ENCODE results near the gene FAM162A.

FAM162A gene, protein sequence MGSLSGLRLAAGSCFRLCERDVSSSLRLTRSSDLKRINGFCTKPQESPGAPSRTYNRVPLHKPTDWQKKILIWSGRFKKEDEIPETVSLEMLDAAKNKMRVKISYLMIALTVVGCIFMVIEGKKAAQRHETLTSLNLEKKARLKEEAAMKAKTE

DNA sequence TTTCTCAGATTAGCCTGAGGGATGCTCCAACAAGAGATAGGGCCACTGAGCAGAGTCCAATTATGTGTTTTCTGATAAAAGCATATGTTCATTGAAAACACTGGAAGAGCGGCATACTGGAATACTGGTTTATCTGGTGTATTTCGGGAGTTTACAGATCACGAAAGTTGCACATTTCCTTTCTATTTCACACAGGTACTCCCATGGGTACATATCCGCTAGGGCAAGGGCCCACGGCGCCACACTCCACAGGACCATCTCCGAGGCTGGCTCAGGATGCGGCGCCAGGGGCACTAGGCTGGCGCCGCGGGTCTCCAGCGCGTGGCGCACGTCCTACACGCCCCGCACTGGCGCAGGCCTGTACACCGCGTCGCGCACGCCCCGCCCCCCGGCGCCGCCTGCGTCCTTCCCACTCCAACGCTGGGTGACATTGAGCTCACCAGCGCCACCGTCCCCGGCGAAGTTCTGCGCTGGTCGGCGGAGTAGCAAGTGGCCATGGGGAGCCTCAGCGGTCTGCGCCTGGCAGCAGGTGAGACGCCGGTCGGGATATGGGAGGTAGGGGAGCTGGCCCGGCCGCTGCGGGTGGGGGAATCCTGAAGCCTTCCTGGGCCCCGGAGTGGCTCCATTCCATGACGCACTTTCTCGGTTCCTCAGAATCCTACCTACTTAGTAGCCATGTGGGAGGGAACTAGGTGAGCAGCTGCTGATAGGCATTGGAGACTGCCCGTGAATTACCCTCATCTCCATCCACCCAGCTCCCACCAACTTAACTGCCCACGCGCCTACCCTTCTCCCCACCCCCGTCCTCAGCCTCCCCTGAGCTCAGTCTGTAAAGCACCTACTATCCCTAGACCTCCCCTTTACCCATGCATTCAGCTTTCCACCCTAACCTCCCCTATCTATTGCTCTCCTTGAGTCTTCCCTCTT is at the start of gene FAM162A:
FAM162A (plus strand) TSS at position 412 of the 927 bp plus-strand sequence; CDS start at position 496, 84 bp downstream.
- Mint-ChIP-seq H3K9me3 (no peaks in the 10 kb centered on the region), H3K4me1 (peaks cover 34% of the 10 kb centered on the region), H3K36me3 (ENCODE audit: insufficient read depth) (peaks cover 9% of the 10 kb centered on the region), H3K27me3 (no peaks in the 10 kb centered on the region), H3K4me3 (peak within 1 kb of the TSS; percentile 90), H3K27ac (ENCODE audit: low read depth) (peak within 1 kb of the TSS; percentile 84)
- ATAC-seq (replicated peaks; ENCODE audit: extremely low read depth, poor library complexity, severe bottlenecking) (peak; percentile 98), DNase-seq (ENCODE audit: low spot score in 2 of 2) (peak; percentile 86 to 90)

- no peaks in the 10 kb centered on the region for H3K4me1 Mint-ChIP-seq
- peaks cover 16% of the 10 kb centered on the region for H3K27me3 Mint-ChIP-seq
- ATAC-seq (replicated peaks; ENCODE audit: extremely low read depth, poor library complexity, severe bottlenecking) (no peak), DNase-seq (ENCODE audit: low spot score in 2 of 2) (no peak)
- H3K4me3 Mint-ChIP-seq = no peak overlapping the region
- peaks cover 4% of the 10 kb centered on the region for H3K9me3 Mint-ChIP-seq
- H3K27ac Mint-ChIP-seq (ENCODE audit: low read depth) = no peak overlapping the region
- H3K36me3 Mint-ChIP-seq (ENCODE audit: insufficient read depth) = no peaks in the 10 kb centered on the region
These were observed 41.2 kb upstream of the FAM162A start for GRCh38 chr3:122342803-122343202.

GRCh38 chr3:122343654-122344053 is 40.3 kb upstream of the FAM162A start:
- Mint-ChIP-seq H3K36me3 (ENCODE audit: insufficient read depth) (no peaks in the 10 kb centered on the region), H3K27me3 (peaks cover 22% of the 10 kb centered on the region), H3K4me3 (no peak overlapping the region), H3K27ac (ENCODE audit: low read depth) (no peak overlapping the region), H3K4me1 (no peaks in the 10 kb centered on the region), H3K9me3 (peaks cover 4% of the 10 kb centered on the region)
- no peak for DNase-seq (ENCODE audit: low spot score in 2 of 2)
- no peak for ATAC-seq (replicated peaks; ENCODE audit: extremely low read depth, poor library complexity, severe bottlenecking)

DNA sequence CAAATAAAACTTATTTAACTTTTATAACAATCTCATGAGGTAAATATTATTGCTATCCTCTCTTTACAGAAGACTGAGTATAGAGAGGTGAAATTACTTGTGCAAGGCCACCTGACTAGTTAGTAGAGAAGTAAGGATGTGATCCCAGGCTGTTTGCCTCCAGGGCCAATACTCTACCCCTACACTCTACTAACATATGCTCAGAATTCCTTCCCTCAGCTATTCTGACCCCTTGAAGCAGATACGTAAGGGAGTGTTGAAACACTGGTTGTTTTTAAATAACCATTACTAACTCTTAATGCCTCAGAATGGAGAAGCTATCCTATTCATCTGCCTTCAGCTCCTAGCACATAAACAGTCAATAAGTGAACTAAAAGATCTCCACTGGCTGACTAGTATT is 34.8 kb upstream of the FAM162A start:
- Mint-ChIP-seq H3K4me3 (no peak overlapping the region), H3K27me3 (peaks cover 9% of the 10 kb centered on the region), H3K36me3 (ENCODE audit: insufficient read depth) (no peaks in the 10 kb centered on the region), H3K4me1 (no peaks in the 10 kb centered on the region), H3K9me3 (no peaks in the 10 kb centered on the region), H3K27ac (ENCODE audit: low read depth) (no peak overlapping the region)
- DNase-seq (ENCODE audit: low spot score in 2 of 2) (no peak), ATAC-seq (replicated peaks; ENCODE audit: extremely low read depth, poor library complexity, severe bottlenecking) (no peak)

DNA sequence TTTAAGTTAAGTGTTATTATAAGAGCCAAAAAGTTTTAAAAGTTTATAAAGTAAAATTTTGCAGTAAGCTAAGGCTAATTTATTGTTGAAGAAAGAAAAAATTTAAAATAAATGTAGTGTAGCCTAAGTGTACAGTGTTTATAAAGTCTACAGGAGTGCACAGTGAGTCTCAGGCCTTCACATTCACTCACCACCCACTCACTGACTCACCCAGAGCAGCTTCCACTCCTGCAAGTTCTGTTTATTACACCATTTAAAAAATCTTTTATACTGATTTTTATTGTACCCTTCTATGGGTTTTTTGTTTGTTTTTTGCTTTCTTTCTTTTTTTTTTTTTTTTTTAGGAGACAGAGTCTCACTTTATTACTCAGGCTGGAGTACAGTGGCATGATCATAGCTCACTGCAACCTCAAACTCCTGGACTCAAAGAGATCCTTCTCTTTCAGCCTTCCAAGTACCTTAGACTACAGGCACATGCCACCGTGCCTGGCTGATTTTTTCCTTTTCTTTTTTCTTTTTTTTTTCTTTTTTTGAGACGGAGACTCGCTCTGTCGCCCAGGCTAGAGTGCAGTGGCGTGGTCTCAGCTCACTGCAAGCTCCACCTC is 33.1 kb upstream of the FAM162A start:
- no peak for ATAC-seq (replicated peaks; ENCODE audit: extremely low read depth, poor library complexity, severe bottlenecking)
- no peak overlapping the region for H3K4me3 Mint-ChIP-seq
- peaks cover 9% of the 10 kb centered on the region for H3K27me3 Mint-ChIP-seq
- no peaks in the 10 kb centered on the region for H3K36me3 Mint-ChIP-seq (ENCODE audit: insufficient read depth)
- no peaks in the 10 kb centered on the region for H3K9me3 Mint-ChIP-seq
- H3K4me1 Mint-ChIP-seq = no peaks in the 10 kb centered on the region
- no peak for DNase-seq (ENCODE audit: low spot score in 2 of 2)
- H3K27ac Mint-ChIP-seq (ENCODE audit: low read depth) = no peak overlapping the region

DNA sequence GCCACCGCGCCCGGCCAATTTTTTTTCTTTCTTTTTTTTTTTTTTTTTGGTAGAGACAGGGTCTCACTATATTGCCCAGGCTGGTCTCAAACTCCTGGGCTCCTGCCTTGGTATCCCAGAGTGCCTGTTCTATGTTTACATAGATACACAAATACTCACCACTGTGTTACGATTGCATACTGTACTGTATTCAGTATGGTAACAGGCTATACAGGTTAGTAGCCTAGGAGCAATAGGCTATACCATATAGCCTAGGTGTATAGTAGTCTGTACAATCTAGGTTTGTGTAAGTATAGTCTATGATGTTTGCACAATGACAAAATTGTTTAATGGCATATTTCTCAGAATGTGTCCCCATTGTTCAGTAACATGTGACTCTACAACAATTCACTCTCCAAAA is 32.4 kb upstream of the FAM162A start:
- DNase-seq (ENCODE audit: low spot score in 2 of 2) = no peak
- ATAC-seq (replicated peaks; ENCODE audit: extremely low read depth, poor library complexity, severe bottlenecking) = no peak
- no peaks in the 10 kb centered on the region for H3K4me1 Mint-ChIP-seq
- no peak overlapping the region for H3K4me3 Mint-ChIP-seq
- no peaks in the 10 kb centered on the region for H3K36me3 Mint-ChIP-seq (ENCODE audit: insufficient read depth)
- H3K9me3 Mint-ChIP-seq = no peaks in the 10 kb centered on the region
- peaks cover 9% of the 10 kb centered on the region for H3K27me3 Mint-ChIP-seq
- H3K27ac Mint-ChIP-seq (ENCODE audit: low read depth) = no peak overlapping the region

DNA sequence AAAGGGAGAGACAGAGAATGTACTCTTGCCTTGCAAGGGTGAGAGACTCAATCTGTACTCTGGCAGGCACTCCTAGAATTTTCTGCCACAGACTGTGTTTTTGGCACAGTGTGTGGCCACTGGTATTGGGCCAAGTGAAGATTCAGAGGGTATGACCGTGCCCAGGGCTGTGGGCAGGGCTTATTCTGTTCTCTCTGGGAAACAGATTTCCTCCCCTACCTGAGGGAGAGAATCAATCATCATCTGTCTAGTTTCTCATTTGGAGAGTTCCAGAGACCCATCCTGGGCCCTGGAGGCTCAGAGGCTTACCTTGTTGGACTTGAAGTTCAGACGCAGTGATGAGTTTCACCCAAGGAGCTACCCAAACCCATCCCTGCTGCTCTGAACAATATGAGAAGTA is 30.8 kb upstream of the FAM162A start:
- Mint-ChIP-seq H3K27ac (ENCODE audit: low read depth) (no peak overlapping the region), H3K4me3 (no peak overlapping the region), H3K9me3 (no peaks in the 10 kb centered on the region), H3K4me1 (no peaks in the 10 kb centered on the region), H3K36me3 (ENCODE audit: insufficient read depth) (peaks cover under 1% of the 10 kb centered on the region), H3K27me3 (peaks cover 2% of the 10 kb centered on the region)
- no peak for ATAC-seq (replicated peaks; ENCODE audit: extremely low read depth, poor library complexity, severe bottlenecking)
- no peak for DNase-seq (ENCODE audit: low spot score in 2 of 2)

DNA sequence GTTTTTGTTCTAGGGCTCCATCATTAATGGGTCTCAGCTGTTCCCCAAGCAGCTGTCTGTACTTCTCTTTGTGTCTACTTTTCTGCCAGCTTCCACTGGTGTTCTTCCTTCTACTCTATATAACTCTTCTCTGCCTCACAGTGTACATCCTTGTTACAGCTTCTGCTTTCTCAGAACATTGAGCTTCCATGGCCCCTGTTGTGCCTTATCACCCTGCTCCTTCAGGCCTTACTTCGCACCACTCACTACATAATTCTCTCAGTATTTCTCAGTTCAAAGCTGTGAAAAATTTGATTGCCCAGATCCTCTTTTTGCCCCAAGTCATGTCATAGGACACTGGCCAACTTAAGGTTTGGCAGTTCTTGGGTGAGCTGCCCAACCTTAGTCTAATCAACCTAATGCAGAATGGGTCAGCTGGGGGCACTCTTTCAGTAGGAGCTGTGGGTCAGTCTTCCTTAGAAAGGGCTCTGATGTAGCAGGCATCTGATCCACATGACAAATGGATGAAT is 30.0 kb upstream of the FAM162A start:
- H3K9me3 Mint-ChIP-seq = no peaks in the 10 kb centered on the region
- no peaks in the 10 kb centered on the region for H3K27me3 Mint-ChIP-seq
- DNase-seq (ENCODE audit: low spot score in 2 of 2) = no peak

GRCh38 chr3:122355612-122356011 is 28.4 kb upstream of the FAM162A start:
- DNase-seq (ENCODE audit: low spot score in 2 of 2) (no peak), ATAC-seq (replicated peaks; ENCODE audit: extremely low read depth, poor library complexity, severe bottlenecking) (no peak)
- no peak overlapping the region for H3K27ac Mint-ChIP-seq (ENCODE audit: low read depth)
- no peaks in the 10 kb centered on the region for H3K4me1 Mint-ChIP-seq
- H3K9me3 Mint-ChIP-seq = no peaks in the 10 kb centered on the region
- no peak overlapping the region for H3K4me3 Mint-ChIP-seq
- no peaks in the 10 kb centered on the region for H3K27me3 Mint-ChIP-seq
- peaks cover 11% of the 10 kb centered on the region for H3K36me3 Mint-ChIP-seq (ENCODE audit: insufficient read depth)

More for the DNA sequence above, 30.0 kb upstream of the FAM162A start:
- no peaks in the 10 kb centered on the region for H3K4me1 Mint-ChIP-seq
- no peak overlapping the region for H3K27ac Mint-ChIP-seq (ENCODE audit: low read depth)
- no peak for ATAC-seq (replicated peaks; ENCODE audit: extremely low read depth, poor library complexity, severe bottlenecking)
- H3K4me3 Mint-ChIP-seq = no peak overlapping the region
- H3K36me3 Mint-ChIP-seq (ENCODE audit: insufficient read depth) = peaks cover 8% of the 10 kb centered on the region

- Mint-ChIP-seq H3K4me3 (no peak overlapping the region), H3K27ac (ENCODE audit: low read depth) (no peak overlapping the region), H3K36me3 (ENCODE audit: insufficient read depth) (peaks cover 13% of the 10 kb centered on the region), H3K4me1 (no peaks in the 10 kb centered on the region), H3K27me3 (no peaks in the 10 kb centered on the region), H3K9me3 (no peaks in the 10 kb centered on the region)
- ATAC-seq (replicated peaks; ENCODE audit: extremely low read depth, poor library complexity, severe bottlenecking) (no peak), DNase-seq (ENCODE audit: low spot score in 2 of 2) (no peak)
These were observed 27.6 kb upstream of the FAM162A start for GRCh38 chr3:122356402-122356801.

GRCh38 chr3:122357828-122358702 is 25.9 kb upstream of the FAM162A start:
- no peaks in the 10 kb centered on the region for H3K9me3 Mint-ChIP-seq
- ATAC-seq (replicated peaks; ENCODE audit: extremely low read depth, poor library complexity, severe bottlenecking) = no peak
- no peak overlapping the region for H3K4me3 Mint-ChIP-seq
- no peak for DNase-seq (ENCODE audit: low spot score in 2 of 2)
- H3K4me1 Mint-ChIP-seq = no peaks in the 10 kb centered on the region
- no peaks in the 10 kb centered on the region for H3K27me3 Mint-ChIP-seq
- H3K27ac Mint-ChIP-seq (ENCODE audit: low read depth) = no peak overlapping the region
- H3K36me3 Mint-ChIP-seq (ENCODE audit: insufficient read depth) = peaks cover 14% of the 10 kb centered on the region

GRCh38 chr3:122358703-122359032 is 25.3 kb upstream of the FAM162A start:
- Mint-ChIP-seq H3K4me3 (no peak overlapping the region), H3K27ac (ENCODE audit: low read depth) (no peak overlapping the region), H3K9me3 (no peaks in the 10 kb centered on the region), H3K36me3 (ENCODE audit: insufficient read depth) (peaks cover 14% of the 10 kb centered on the region), H3K4me1 (no peaks in the 10 kb centered on the region), H3K27me3 (no peaks in the 10 kb centered on the region)
- no peak for ATAC-seq (replicated peaks; ENCODE audit: extremely low read depth, poor library complexity, severe bottlenecking)
- DNase-seq (ENCODE audit: low spot score in 2 of 2) = no peak

All from central memory CD8-positive, alpha-beta T cell (primary cell).